KG1 (cell line): ENCODE results near the gene ARHGEF19.
"Not testable (repeated sequence)": the region's sequence is repeated elsewhere in the genome, so short reads cannot be mapped to it uniquely, and the experiment has no call there.

Source experiments
- DNase-seq: peaks from one replicate; lab custom pipeline; 2025; lab: John Stamatoyannopoulos, UW

The ARHGEF19 gene

DNA sequence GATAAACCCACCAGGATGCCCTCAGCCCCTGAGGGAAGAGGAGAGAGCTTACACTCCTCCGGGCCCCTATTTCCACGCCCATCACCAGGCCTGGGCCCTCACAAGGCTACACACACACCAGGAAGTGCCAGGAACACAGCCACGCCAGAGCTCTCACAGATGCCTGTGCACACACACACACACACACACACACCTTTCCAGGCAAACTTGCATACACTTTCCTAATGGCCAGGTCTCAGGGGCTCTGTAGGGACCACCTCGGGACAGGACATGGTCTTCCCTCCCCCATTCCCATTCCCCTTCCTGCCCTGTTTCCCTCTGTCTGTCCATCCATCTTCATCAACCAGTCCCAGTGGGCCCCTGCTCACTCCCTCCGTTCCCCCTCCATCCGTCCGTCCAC lies 46.9 kb downstream of the ARHGEF19 start:
- no peak for DNase-seq

DNA sequence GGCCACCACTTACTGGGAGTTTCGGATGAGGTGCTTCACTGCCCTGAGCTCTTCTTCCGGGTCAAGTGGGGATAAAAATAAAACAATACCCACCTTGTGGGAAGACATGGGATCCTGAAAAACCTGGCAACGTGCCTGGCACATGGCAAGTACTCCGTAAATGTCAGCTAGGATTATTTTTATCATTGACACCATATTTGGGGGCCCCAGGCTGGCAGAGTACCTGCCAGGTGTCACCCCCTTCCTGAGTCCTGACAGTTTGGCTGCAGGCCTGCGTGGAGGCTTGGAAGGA lies 47.4 kb downstream of the ARHGEF19 start:
- no peak for DNase-seq

DNA sequence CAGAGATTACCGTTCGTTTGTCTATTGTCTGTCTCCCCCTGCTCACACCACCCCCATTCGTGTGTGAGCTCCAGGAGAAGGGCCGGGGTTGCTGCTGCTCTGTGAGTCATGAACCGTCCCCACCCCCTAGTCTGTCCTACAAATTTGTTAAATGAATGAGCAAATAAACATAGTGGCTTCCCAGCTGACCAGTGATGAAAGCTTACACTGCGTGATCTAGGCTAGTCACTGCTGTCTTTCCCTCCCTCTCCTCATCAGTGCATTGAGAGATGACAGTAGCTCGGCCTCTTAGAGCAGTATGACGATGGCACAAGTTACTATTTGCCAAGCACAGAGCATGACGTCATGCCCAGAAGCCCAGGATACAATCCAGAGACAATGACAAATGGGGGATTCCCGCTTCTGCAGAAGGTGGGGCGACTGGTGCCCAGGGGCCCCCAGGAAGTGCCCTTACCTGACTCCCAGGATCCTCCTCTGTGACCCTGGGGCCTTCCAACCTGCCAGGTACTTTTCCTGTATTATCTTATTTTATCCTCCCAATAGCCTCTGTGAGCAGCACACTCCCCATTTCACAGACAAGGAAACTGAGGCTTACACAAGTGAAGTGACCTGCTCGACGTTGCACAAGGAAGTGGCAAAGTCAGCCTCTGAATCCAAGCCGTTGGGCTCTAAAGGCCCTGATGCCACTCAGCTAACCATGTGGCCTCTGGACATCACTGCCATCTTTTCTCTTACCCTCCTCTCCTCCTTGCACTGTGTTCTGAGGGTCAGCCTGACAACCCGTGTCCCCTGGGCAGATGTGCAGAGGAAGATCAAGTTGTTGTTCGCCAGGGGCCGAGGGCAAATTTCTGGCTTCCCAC lies 48.0 kb downstream of the ARHGEF19 start:
- no peak for DNase-seq

DNA sequence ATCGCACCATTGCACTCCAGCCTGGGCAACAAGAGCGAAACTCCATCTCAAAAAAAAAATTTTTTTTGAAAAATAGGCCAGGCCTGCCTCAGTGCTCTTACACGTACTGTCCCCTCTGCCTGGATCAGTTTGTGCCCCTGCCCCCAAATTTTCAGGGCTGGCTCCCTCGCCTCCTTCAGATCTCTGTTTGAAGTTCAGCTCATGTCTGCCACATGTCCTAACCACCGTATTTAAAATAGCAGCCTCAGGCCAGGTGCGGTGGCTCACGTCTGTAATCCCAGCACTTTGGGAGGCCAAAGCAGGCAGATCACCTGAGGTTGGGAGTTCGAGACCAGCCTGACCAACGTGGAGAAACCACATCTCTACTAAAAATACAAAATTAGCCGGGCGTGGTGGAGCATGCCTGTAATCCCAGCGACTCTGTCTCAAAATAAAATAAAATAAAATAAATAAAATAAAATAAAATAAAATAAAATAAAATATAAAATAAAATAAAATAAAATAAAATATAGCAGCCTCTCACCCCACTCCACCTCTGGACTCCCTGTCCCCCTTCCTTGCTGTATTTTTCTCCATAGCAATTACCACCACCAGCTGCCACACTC lies 48.7 kb downstream of the ARHGEF19 start:
- not testable (repeated sequence) for DNase-seq

DNA sequence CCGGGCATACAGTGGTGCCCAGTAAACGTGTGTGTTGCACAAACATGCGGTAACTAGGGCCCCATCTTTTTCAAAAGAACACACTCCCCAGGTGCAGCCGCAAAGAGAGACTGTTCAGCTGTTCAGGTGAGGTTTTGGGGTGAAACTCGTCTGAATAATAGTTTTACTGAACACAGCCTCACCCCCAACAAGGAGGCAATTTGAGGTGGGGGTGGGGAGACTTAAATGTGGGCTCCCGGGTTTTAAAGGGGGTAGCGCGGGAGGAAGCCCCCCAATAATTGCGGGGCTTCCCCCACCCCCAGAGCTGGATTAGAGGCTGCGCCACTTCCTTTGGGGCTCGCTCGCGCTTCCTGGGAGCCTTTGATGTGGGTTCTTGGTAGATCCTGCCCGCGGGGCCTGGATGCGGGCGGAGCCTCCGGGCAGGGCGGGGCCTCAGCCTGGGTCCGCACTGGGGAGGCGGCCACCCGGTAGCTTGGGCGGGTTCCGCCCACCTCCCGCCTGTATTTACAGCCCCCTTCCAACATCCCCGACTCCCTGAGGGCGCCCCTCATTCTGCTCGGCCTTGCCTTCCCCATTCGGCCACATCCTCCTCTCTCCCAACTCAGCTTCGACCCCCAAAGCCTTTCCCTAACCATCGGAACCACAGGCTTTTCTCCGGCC lies 50.2 kb downstream of the ARHGEF19 start:
- DNase-seq, result no peak

DNA sequence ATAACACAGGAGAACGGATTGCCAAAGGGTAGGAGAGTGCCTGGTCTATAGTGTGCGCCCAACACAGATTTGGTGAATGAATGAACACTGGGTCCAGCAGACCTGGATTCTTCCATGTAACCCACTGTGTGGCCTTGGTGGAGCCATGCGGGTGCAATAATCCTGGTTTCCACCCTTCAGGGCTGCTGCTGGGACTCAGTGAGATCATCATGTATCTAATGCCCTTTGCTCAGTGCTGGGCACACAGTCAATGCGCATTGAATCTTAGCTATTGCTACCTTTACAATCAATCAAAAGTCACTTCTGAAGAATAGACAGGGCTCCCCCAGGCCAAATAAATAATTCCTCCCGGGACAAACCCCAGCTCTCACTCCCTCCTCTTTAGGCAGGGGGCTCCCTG lies 50.7 kb downstream of the ARHGEF19 start:
- no peak for DNase-seq

DNA sequence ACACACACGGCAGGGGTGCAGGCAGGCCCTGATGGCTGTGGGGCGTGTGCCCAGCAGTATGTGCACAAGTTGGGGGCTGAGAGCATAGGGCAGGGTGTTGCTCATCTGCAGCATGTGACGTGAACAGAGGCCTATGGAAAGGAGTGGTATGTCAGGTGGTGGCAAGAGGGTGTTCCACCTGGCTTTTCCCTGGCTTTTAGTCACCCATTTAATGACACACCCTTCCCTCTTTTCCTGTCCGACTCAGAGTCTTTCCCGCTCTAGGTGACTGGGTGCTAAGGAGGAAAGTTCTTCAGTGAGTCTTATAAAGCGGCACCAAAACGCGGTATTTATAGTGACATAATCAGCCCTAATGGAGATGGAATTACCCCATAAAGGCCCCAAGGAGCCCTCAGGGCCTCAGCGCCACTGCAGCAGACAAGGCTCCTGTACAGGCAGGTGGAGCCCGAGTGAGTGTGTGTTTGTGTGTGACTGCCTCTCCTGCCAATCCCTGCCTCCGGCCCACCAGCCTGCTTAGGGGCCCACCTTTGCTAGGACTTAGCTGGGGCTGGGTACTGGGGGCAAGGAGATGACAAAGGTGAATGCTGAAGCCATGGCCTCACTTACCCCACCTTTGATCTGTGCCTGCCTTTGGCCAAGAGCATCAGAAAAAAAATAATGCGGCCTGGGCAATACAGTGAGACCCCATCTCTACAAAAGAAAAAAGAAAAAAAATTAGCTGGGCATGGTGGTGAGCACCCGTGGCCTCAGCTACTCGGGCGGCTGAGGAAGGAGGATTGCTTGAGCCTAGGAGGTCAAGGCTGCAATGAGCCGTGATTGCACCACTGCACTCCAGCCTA lies 53.2 kb downstream of the ARHGEF19 start:
- no peak for DNase-seq

DNA sequence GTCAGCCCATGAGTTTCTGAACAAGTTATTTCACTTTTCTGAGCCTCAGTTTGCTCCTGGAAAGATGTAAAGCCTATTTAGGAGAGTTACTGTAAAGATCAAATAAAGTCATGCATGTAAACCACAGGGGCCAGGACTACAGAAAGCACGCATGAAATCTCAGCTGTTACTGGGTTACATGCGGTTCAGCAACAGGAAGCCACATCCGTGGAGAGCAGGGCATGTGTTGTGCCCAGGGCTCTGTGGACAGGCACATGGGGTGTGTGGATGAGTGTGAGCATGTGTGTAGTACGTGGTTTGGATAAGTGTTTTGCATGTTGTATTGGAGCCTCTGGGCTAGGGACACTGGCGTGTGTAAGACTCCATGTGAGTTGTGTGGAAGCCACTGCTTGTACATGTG lies 54.4 kb downstream of the ARHGEF19 start:
- no peak for DNase-seq

DNA sequence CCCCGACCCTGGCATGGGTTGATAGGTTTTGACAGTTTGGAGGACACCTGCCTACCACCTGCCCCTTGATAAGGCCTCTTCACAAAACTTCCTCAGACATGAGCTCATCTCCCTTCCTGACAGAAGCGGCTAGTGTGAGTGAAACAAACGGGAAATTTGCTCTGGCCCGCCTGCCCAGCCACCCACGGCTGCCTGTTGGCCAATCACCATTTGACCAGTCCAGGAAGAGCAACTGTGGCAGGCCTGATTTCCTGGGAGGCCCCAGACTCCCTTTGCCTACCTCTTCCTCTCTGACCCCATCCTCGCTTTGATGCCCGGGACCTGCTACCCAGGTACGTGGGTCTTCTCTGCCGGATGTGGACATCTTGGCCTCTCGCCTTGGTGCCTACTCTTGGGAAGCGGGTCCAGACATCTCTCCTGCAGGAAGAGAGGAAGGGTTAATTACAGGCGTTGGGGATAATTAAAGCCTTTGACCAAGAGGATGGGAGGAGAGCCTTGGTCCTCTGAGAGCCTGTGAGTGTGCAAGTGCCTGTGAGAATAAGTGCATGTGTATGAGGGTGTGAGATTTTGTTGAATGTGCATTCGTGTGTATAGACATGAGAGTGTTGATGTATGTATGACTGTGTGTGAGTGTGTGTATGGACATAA lies 55.5 kb downstream of the ARHGEF19 start:
- no peak for DNase-seq

DNA sequence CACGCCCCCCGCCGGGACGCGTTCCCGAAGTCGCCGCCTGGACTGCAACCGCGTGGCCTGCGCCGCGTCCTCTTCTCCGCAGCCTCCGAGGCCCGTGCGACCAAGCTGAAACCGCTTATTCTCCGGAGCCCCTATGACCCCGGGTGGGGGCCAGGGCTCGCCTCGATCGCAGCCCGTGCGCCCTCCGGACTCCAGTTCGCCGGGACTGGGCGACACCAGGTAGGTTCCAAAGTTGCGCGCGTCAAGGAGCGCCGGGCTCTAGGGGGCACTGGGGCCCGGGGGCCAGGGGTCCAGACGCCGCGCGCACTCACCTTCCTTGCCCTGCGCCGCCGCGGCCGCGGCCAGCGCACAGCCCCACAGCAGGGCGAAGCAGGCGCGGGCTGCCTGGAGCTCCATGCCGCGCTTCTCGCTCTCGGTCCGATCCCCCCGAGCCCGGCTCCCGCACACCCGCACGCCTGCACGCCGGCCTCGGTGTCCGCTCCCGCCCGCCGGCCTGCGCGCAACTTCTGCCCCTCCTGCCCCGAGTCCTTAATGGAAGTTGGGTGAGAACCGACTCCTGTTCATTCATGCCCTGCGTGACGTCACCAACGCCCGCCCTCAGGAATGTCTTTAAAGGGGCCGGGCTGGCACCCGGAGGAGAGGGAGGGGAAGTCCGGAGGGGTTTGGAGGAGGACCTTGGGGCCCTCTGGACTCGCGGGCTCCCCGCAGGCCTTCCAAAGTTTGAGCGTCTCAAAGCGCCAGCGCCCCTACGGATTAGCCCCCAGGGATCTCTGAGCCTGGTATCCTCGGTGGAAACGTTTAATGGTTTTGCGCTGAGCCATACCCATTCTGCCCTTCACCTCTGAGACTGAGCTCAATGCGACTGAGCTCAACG lies 56.7 kb downstream of the ARHGEF19 start, which contains the start of gene EPHA2:
Gene EPHA2 (minus strand): TSS at position 533 of the 874 bp plus-strand sequence. CDS start 137 bp downstream, at position 396.
- DNase-seq, result no peak

DNA sequence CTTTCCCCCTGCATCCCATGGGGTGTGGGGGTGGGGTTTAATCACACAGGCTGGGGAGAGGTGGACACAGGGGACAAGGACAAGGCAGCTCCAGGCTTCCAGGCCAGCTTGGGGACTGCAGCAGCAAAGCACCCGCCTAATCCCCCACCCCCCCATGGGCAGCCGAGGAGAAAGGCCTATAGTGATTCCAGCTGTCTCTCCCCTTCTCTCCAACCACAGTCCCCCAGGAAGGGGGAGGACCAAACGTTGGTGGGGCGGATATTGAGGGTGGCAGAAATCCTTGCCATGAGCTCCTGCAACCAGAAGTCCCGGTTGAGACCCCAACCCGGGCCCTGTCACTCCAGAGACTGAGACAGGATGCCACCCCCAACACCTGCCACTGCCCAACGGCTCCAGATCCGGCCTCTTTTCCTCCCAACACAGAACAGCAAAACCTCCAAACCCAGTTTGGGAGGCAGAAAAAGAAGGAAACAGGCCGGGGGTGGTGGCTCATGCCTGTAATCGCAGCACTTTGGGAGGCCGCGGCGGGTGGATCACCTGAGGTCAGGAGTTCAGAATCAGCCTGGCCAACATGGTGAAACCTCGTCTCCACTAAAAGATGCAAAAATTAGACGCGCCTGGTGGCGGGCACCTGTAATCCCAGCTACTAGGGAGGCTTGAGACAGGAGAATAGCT lies 58.3 kb downstream of the ARHGEF19 start:
- no peak for DNase-seq

DNA sequence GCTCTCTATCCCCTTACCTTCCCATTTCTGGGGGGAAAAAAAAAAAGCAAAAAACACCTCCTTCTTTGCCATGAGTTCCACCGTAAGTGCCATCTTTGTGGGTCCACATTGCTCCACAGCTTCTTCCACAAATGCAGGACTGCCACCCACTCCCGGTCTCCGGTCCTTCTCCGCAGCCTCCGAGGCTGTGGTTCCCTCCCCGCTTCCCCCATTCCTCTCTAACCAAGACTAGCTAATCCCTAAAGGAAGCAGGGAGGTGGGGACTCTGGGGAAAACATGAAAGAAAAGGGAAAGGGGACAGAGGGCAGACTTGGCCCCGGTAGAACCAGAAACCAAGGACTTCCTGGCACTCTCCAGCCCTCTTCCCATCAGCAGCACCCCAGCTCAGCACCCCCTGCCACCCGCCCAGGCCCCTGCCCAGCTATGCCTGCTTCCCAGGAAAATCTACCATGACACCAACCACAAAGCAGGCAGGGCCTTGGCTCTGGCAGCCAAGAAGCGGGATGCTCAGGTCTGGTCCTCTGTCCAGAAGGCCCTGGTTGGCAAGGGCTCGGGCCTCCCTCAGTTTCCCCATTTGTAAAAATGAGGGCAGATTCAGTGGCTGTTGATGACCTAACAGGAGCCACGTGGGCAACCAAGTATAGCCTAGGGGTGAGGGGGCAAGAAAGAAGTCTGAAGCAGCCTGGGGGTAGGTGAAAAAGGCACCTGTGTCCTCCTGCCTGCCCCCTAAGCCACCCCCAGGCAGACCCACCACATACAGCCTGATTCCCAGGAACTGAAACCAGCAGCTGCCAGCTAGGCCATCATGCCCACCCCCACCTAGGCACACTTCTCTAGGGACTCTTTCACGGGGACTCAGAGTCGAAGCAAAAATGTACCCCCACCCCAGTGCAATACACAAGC lies 59.1 kb downstream of the ARHGEF19 start:
- DNase-seq, result no peak

DNA sequence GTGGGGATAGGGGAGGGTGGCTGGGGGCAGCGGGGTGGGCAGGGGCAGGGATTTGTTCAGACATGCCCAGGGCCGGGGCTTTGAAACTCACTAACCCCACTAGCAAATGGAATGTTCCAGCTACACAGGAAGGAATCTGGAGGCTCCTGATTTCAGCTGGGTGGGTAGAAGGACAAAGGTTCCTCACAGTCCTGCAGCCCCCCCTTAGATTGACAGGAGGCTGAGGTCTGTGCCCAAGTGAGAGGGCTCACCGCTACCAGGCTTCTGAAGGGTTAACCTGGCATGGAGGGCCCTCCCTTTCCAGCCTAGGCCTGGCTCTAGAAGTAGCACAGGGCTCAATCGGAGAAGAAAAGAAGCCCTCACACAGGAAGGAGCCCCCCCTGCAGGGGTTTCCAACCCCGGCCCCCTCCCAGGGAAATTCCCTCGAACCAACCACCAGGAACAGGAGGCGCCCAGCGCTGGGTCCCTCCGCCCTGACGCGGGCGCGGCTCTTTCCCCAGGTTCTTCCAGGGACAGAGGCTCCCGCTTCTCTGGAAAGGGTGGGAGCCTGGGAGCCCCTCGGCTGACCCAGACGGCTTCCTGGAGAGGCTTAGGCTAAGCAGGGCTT lies 59.9 kb downstream of the ARHGEF19 start:
- no peak for DNase-seq

DNA sequence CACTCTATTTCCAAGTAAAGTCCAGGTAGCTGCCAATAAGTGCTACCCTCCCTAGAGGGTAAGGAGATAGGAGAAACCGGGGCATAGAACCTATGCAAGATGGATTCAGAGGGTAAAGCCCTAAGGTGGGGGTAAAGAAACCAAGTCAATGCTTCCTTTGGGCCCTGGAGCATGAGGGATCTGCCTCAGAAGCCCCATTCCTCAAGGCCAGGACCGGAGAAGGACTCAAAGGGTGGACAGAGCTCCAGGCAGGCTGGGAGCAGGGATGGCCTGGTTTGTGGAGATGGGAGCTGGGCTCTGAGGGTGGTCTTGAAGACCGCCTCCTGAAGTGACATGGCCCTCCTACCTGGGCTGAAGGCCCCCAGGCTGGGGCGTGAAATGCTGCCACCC lies 60.5 kb downstream of the ARHGEF19 start:
- DNase-seq, result no peak

DNA sequence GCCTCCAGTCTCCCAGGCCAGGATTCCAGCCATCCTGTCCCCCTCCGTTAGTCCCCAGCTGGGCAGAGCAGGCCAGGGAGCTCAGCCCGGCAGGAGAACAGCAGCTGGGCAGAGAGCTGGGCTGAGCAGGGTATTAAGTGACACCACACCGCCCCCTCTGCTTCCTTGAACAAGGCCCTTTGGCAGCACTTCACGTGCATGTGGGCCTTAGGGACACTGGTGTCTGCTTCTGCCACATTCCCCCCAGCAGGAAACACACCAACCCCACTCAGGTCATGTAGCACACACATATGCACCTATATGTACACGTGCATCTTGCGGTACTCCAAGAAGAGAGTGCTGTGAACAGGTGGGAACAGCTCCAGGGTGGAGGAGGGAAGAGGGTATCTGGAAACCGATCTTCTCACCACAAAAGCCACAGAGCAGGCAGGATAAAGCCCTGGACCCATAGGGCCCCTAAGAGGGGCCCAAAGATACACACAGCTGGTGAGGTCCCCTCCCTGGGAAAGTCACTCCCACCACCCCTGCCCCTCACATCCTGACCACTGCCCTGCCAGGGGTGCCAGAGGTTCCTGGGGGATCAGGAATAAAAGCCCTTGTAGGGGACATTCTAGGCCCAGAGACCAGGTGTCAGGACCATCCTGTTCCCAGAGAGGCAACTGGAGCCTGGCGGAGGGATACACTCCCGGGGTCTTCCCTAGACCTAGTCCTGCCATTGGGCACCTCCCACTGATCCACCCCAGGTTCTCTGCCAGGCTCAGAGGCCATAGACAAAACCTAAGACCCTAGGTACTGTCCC lies 61.1 kb downstream of the ARHGEF19 start:
- no peak for DNase-seq

DNA sequence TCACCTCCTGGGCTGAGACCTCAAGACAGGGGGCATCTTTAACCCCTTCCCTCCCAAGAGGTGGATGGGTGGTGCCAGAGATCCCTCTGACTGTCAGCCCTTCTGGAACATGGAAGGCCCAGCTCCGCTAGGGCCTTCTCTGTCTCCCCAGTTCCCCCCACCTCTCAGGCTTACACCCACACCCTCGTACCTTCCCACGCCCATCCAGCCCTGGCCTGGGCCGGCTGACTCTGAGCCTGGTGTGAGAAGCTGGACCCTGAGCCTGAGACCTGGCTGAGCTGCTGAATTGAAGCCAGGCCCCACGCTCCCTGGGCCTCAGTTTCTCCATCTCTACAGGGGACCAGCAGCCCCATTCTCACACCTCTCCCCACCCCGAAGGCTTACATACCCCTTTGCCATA lies 61.9 kb downstream of the ARHGEF19 start:
- no peak for DNase-seq

DNA sequence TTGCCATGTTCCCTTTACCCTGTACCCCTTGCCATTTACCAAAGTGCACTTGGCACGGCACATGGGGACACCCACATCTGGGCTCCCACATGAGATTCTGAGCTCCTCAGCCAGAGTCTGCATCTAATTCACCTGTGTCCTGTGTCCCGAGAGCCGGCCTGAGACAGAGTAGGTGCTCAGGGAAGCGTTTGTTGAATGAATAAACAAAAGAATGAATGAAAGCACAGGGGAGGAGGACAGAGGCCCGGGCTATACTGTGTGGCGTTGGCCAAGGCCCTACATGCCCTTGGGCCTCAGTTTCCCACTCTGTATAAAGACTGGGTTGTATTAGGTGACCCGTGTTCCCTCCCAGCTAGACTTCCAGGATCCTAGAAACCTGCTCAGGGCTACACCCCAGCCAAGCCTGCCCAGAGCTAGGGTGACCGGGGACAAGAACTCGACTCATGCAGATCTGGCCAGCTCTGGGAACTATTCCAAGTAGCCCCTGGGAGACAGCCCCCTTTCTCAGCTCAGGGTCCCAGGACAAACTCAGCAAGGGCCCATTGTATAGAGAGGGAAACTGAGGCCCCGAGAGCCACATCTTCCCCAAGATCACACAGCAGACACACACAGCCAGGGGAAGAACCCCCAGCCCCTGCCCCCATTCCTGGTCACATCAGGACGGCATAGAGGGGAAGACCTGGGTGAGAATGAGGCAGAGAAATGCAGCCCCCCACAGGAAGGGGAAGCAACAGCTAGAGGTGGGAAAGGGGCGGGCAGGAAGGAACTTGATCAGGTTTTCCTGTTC lies 62.6 kb downstream of the ARHGEF19 start:
- no peak for DNase-seq
